IMR-90 (cell line): ENCODE measurements around the gene PLCB3. TPM values are rescaled to one million over a fixed set of nuclear protein-coding genes. Genes with fewer than 3 reads are reported as not detected.

ENCODE experiments used
- ATAC-seq: fragments of 200-7000 bp; cut with Tn5 transposase; 2 replicates; pipeline ENCODE4 v1.9.1; 2020; ENCODE audit warnings: low read depth, mild to moderate bottlenecking, moderate library complexity
- BruUV-seq: library from RNA; stranded (reverse); fragments of 400-500 nt; replicated peaks from 2 replicates; lab custom pipeline; 2021; lab: Mats Ljungman, UMichigan
- CTCF ChIA-PET: fragments of 300-600 bp; formaldehyde crosslinking; extraction: SDS; loops from one replicate; lab custom pipeline; 2021; ENCODE audit warnings: antibody characterized with exemption; lab: Yijun Ruan, JAX
- POLR2A ChIA-PET: fragments of 300-600 bp; sonication (Branson Sonifier 250); formaldehyde crosslinking; loops from one replicate; lab custom pipeline; 2022; ENCODE audit warnings: antibody characterized with exemption; ENCODE audit not compliant: unreplicated experiment; lab: Charles Lee
- DNase-seq: peaks from one replicate; pipeline ENCODE4 v3.0.0; 2013
- H2AFZ ChIP-seq: replicated peaks from 2 replicates; pipeline ENCODE3; 2013; ENCODE audit warnings: low read length, mild to moderate bottlenecking; ENCODE audit not compliant: poor library complexity
- H2AK5ac ChIP-seq: 2 replicates; pipeline ENCODE4 v1.6.1; 2013; ENCODE audit warnings: low read depth, low read length, inconsistent platforms
- H2AK9ac ChIP-seq: replicated peaks from 2 replicates; pipeline ENCODE3; 2013; ENCODE audit warnings: mild to moderate bottlenecking, low read depth, low read length, moderate library complexity; ENCODE audit not compliant: poor library complexity
- H2BK120ac ChIP-seq: 2 replicates; pipeline ENCODE4 v1.6.1; 2013; ENCODE audit warnings: low read depth, low read length, inconsistent platforms
- H2BK15ac ChIP-seq: 3 replicates; pipeline ENCODE4 v1.6.1; 2013; ENCODE audit warnings: low read depth, low read length, inconsistent platforms
- H2BK20ac ChIP-seq: 2 replicates; pipeline ENCODE4 v1.6.1; 2013; ENCODE audit warnings: low read depth, mild to moderate bottlenecking, inconsistent platforms, low read length, moderate library complexity
- H2BK5ac ChIP-seq: 2 replicates; pipeline ENCODE4 v1.6.1; 2013; ENCODE audit warnings: mild to moderate bottlenecking, low read depth, low read length, inconsistent platforms; ENCODE audit not compliant: poor library complexity, severe bottlenecking
- H3K14ac ChIP-seq: replicated peaks from 2 replicates; pipeline ENCODE4 v1.6.1; 2013; ENCODE audit warnings: low read depth, low read length, inconsistent platforms
- H3K18ac ChIP-seq: 2 replicates; pipeline ENCODE4 v1.6.1; 2013; ENCODE audit warnings: low read depth, low read length, control low read depth
- H3K23ac ChIP-seq: 2 replicates; pipeline ENCODE4 v1.6.1; 2013; ENCODE audit warnings: low read depth, low read length, inconsistent platforms
- H3K27ac ChIP-seq: 2 replicates; pipeline ENCODE4 v1.5.1; 2013; ENCODE audit warnings: mild to moderate bottlenecking, control low read depth, low read length; ENCODE audit not compliant: insufficient read depth
- H3K27me3 ChIP-seq: 2 replicates; pipeline ENCODE4 v1.6.1; 2013; ENCODE audit warnings: low read length; ENCODE audit not compliant: control insufficient read depth, insufficient read depth
- H3K36me3 ChIP-seq: 2 replicates; pipeline ENCODE4 v1.6.1; 2013; ENCODE audit warnings: low read length, mixed read lengths; ENCODE audit not compliant: control insufficient read depth, insufficient read depth
- H3K4ac ChIP-seq: 2 replicates; pipeline ENCODE4 v1.6.1; 2013; ENCODE audit warnings: low read depth, low read length, inconsistent platforms
- H3K4me1 ChIP-seq: 2 replicates; pipeline ENCODE4 v1.6.1; 2013; ENCODE audit warnings: low read length, mixed read lengths; ENCODE audit not compliant: control insufficient read depth, insufficient read depth
- H3K4me2 ChIP-seq: 2 replicates; pipeline ENCODE4 v1.6.1; 2013; ENCODE audit warnings: low read depth, mild to moderate bottlenecking, control low read depth, low read length, moderate library complexity
- H3K4me3 ChIP-seq: 2 replicates; pipeline ENCODE4 v1.5.1; 2013; ENCODE audit warnings: low read depth, mild to moderate bottlenecking, control low read depth, low read length, moderate library complexity; ENCODE audit not compliant: insufficient read depth
- H3K56ac ChIP-seq: 2 replicates; pipeline ENCODE4 v1.6.1; 2013; ENCODE audit warnings: low read length, inconsistent platforms; ENCODE audit not compliant: insufficient read depth; ENCODE audit errors: extremely low read depth
- H3K79me1 ChIP-seq, 2 experiments: 2 replicates each; pipeline ENCODE4 v1.6.1; 2013; ENCODE audit warnings: low read length in 2 of 2, inconsistent platforms in 1 of 2, low read depth in 1 of 2
- H3K9ac ChIP-seq: 2 replicates; pipeline ENCODE4 v1.6.1; 2013; ENCODE audit warnings: low read depth, low read length, control low read depth
- H3K9me1 ChIP-seq: 2 replicates; pipeline ENCODE4 v1.6.1; 2013; ENCODE audit warnings: low read length, inconsistent platforms; ENCODE audit not compliant: insufficient read depth
- H3K9me3 ChIP-seq: 2 replicates; pipeline ENCODE4 v1.6.1; 2013; ENCODE audit warnings: low read length; ENCODE audit not compliant: control insufficient read depth, insufficient read depth
- H4K20me1 ChIP-seq: 2 replicates; pipeline ENCODE4 v1.6.1; 2013; ENCODE audit warnings: low read length, inconsistent platforms; ENCODE audit not compliant: insufficient read depth
- H4K5ac ChIP-seq: 2 replicates; pipeline ENCODE4 v1.6.1; 2013; ENCODE audit warnings: mild to moderate bottlenecking, low read depth, low read length, control low read depth
- H4K8ac ChIP-seq, 2 experiments: 2 replicates each; pipeline ENCODE4 v1.6.1; 2013; ENCODE audit warnings: low read depth in 2 of 2, low read length in 2 of 2, control low read depth in 1 of 2, inconsistent platforms in 1 of 2
- H4K91ac ChIP-seq: 2 replicates; pipeline ENCODE4 v1.6.1; 2013; ENCODE audit warnings: low read depth, low read length, inconsistent platforms; ENCODE audit not compliant: insufficient read depth
- BHLHE40 ChIP-seq: fragments of 150-350 bp; IDR thresholded peaks from 2 replicates; pipeline ENCODE4 v1.6.1; 2016; ENCODE audit warnings: mild to moderate bottlenecking, low read depth, low read length
- SMC3 ChIP-seq: fragments of 150-350 bp; IDR thresholded peaks from 2 replicates; pipeline ENCODE4 v1.6.1; 2016; ENCODE audit warnings: low read depth, mild to moderate bottlenecking, antibody characterized with exemption, low read length, moderate library complexity
- WGBS, 2 experiments: methylation state at CpG; one replicate each; pipeline versions ENCODE4 v1.1.5 to v1.1.7; 2013; ENCODE audit warnings: missing lambda C conversion rate in 2 of 2; ENCODE audit not compliant: insufficient read length in 1 of 2; ENCODE audit errors: extremely low coverage in 2 of 2; 5-methylcytosine and 5-hydroxymethylcytosine counted together
- dilution Hi-C: fragments of 300-500 bp; cut with HindIII; formaldehyde crosslinking; loops from one replicate; pipeline ENCODE4 v1.14.3; 2018; ENCODE audit warnings: low sequenced_read_pairs; ENCODE audit not compliant: unreplicated experiment
- in situ Hi-C: fragments of 300-500 bp; cut with MboI; formaldehyde crosslinking; loops from 3 replicates; pipeline ENCODE4 v1.14.3; 2019; ENCODE audit warnings: low sequenced_read_pairs, inconsistent platforms, mixed read lengths
- intact Hi-C: fragments of 100-400 bp; cut with micrococcal nuclease; formaldehyde crosslinking; loops from 2 replicates; pipeline ENCODE4 v1.10.0; 2022
- polyA plus RNA-seq, 3 experiments: library from polyadenylated mRNA; depleted of rRNA; stranded (reverse); fragments of >200 nt; gene quantifications; 2 replicates each; pipeline ENCODE4 v1.2.3, GENCODE V29; 2012; ENCODE audit warnings: low replicate concordance in 1 of 3
- total RNA-seq: library from RNA; depleted of rRNA; stranded (reverse); fragments of >200 nt; gene quantifications from 2 replicates; pipeline ENCODE4 v1.2.3, GENCODE V29; 2012

PLCB3 gene
- total and polyA plus RNA-seq, 2 of the 4 experiments (the other 2 are of a cell fraction) = 23.9 to 24.9 TPM

DNA sequence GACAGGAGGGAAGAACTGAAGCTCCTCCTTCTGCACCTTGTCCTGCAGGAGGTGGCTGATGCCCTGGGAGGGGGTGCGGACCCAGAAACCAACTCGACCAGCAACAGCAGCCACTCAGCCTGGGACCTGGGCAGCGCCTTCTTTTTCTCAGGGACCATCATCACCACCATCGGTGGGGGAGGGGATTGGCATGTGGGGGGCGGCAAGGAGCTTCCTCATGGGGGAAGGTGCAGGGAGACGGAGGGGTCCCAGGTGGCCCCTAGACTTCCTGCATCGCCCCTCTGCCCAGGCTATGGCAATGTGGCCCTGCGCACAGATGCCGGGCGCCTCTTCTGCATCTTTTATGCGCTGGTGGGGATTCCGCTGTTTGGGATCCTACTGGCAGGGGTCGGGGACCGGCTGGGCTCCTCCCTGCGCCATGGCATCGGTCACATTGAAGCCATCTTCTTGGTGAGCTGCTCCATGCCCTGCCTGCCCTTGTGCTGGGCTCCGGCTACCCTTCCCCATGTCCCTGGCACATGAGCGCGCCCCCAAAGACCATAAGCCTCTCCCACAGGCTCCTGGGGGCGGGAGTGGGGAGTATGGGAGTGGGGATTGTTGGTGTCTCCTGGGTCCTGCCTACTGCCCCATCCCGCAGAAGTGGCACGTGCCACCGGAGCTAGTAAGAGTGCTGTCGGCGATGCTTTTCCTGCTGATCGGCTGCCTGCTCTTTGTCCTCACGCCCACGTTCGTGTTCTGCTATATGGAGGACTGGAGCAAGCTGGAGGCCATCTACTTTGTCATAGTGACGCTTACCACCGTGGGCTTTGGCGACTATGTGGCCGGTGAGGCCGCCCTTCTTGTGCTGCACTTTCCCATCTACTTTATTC is 45.7 kb downstream of the PLCB3 start:
- H3K56ac ChIP-seq = no peak overlapping the region
- H4K20me1 ChIP-seq = peaks cover 4% of the 10 kb centered on the region; the same call in 1 of the 2 replicates
- no peak overlapping the region for H3K4me2 ChIP-seq
- H3K4me1 ChIP-seq = peaks cover 5% of the 10 kb centered on the region
- H2BK15ac ChIP-seq = no peak overlapping the region
- no peaks in the 10 kb centered on the region for H3K36me3 ChIP-seq
- H3K27ac ChIP-seq = no peak overlapping the region
- intact Hi-C loops = no loop called here
- no peak overlapping the region for H3K14ac ChIP-seq
- no peak overlapping the region for H2AK9ac ChIP-seq
- H2BK5ac ChIP-seq = no peak overlapping the region
- 4% methylated on average over 18 of the region's 34 CpGs; no CpG with 5 or more reads in 1 of the 2 experiments for WGBS, 2 experiments
- H4K91ac ChIP-seq = no peak overlapping the region
- no peak for DNase-seq
- H2BK120ac ChIP-seq = no peak overlapping the region
- peak overlapping the region; percentile 29 for H2AFZ ChIP-seq
- no peaks in the 10 kb centered on the region for H3K9me1 ChIP-seq
- H3K9me3 ChIP-seq = no peaks in the 10 kb centered on the region
- peaks cover 86% of the 10 kb centered on the region for H3K27me3 ChIP-seq
- dilution Hi-C loops = no loop called here
- ChIA-PET POLR2A (no interaction called here), CTCF (no interaction called here)
- no peak for ATAC-seq
- H4K5ac ChIP-seq = no peak overlapping the region
- no peak overlapping the region for H2BK20ac ChIP-seq
- no TSS peak for BruUV-seq
- no peak overlapping the region for H3K4me3 ChIP-seq
- TF ChIP-seq BHLHE40 (peak; percentile 57; the same call in 1 of the 2 replicates), SMC3 (no peak)
- no peak overlapping the region for H4K8ac ChIP-seq
- H3K9ac ChIP-seq = no peak overlapping the region
- H2AK5ac ChIP-seq = no peak overlapping the region
- no peaks in the 10 kb centered on the region for H3K79me1 ChIP-seq
- no peak overlapping the region for H3K23ac ChIP-seq
- H3K4ac ChIP-seq = no peak overlapping the region
- H3K18ac ChIP-seq = no peak overlapping the region
- in situ Hi-C loops = no loop called here
